Measurements from ENCODE around the gene RPS24.

- TF ChIP-seq CTCF (IDR thresholded peaks at IDR 0.05; ENCODE audit: low read depth, low read length) (no peak), POLR2A (IDR thresholded peaks at IDR 0.05; ENCODE audit: extremely low read depth, insufficient read length) (no peak), MAX (IDR thresholded peaks at IDR 0.05; ENCODE audit: low read depth, low read length) (no peak), MYC (IDR thresholded peaks at IDR 0.05; ENCODE audit: low read depth, low read length) (no peak)
These were observed 26.4 kb downstream of the RPS24 start for GRCh38 chr10:78059906-78060702.

Data from NB4 (cell line).